NCI-H446 (cell line): ENCODE measurements around the gene SLC5A9.
A peak's percentile ranks its signal among the peaks of the same experiment; 100 is the strongest.
"Not testable (repeated sequence)": the region's sequence is repeated elsewhere in the genome, so short reads cannot be mapped to it uniquely, and the experiment has no call there.

Source experiments
- DNase-seq, 2 experiments: peaks; one replicate each; lab custom pipeline; 2025; lab: John Stamatoyannopoulos, UW

SLC5A9 gene

GRCh38 chr1:48242141-48242736, 19.7 kb downstream of the SLC5A9 start:
- no peak for DNase-seq

- DNase-seq, result no peak
Observed at GRCh38 chr1:48245106-48245505, 22.6 kb downstream of the SLC5A9 start.

- DNase-seq, result peak in 1 of 2 experiments; percentile 15
Observed at GRCh38 chr1:48246727-48247126, 24.2 kb downstream of the SLC5A9 start.

GRCh38 chr1:48248356-48248755, 25.8 kb downstream of the SLC5A9 start:
- DNase-seq, result no peak

GRCh38 chr1:48249868-48250267, 27.4 kb downstream of the SLC5A9 start:
- no peak for DNase-seq

- no peak for DNase-seq
Observed at GRCh38 chr1:48250572-48250971, 28.1 kb downstream of the SLC5A9 start.

- no peak for DNase-seq
Observed at GRCh38 chr1:48251323-48251722, 28.8 kb downstream of the SLC5A9 start.

GRCh38 chr1:48251821-48252220, 29.3 kb downstream of the SLC5A9 start:
- DNase-seq, result no peak

GRCh38 chr1:48254254-48254653, 31.7 kb downstream of the SLC5A9 start:
- no peak for DNase-seq

GRCh38 chr1:48258106-48258505, 35.6 kb downstream of the SLC5A9 start:
- no peak for DNase-seq

- no peak for DNase-seq
Observed at GRCh38 chr1:48261881-48262400, 39.4 kb downstream of the SLC5A9 start.

- no peak for DNase-seq
Observed at GRCh38 chr1:48263041-48263440, 40.5 kb downstream of the SLC5A9 start.

- DNase-seq, result no peak
Observed at GRCh38 chr1:48266576-48266975, 44.1 kb downstream of the SLC5A9 start.

GRCh38 chr1:48277437-48277836, 54.9 kb downstream of the SLC5A9 start:
- not testable (repeated sequence) for DNase-seq

- DNase-seq, result not testable (repeated sequence)
Observed at GRCh38 chr1:48282329-48282728, 59.8 kb downstream of the SLC5A9 start.

- not testable (repeated sequence) for DNase-seq
Observed at GRCh38 chr1:48284696-48285420, 62.3 kb downstream of the SLC5A9 start.

- DNase-seq, result no peak
Observed at GRCh38 chr1:48285525-48285924, 63.0 kb downstream of the SLC5A9 start.

GRCh38 chr1:48291421-48291820, 68.9 kb downstream of the SLC5A9 start:
- no peak for DNase-seq

GRCh38 chr1:48292706-48293105, 70.2 kb downstream of the SLC5A9 start:
- no peak for DNase-seq

GRCh38 chr1:48294094-48294493, 71.6 kb downstream of the SLC5A9 start:
- DNase-seq, result not testable (repeated sequence)

- DNase-seq, result no peak
Observed at GRCh38 chr1:48294656-48295055, 72.1 kb downstream of the SLC5A9 start.
